GM19438 (cell line): ENCODE data around the gene ARHGAP28.

Experiments used
- ATAC-seq: cut with Tn5 transposase; IDR thresholded peaks from one replicate; pipeline ENCODE4 v1.9.1; 2021; ENCODE audit warnings: low read depth; ENCODE audit not compliant: unreplicated experiment

The ARHGAP28 gene

DNA sequence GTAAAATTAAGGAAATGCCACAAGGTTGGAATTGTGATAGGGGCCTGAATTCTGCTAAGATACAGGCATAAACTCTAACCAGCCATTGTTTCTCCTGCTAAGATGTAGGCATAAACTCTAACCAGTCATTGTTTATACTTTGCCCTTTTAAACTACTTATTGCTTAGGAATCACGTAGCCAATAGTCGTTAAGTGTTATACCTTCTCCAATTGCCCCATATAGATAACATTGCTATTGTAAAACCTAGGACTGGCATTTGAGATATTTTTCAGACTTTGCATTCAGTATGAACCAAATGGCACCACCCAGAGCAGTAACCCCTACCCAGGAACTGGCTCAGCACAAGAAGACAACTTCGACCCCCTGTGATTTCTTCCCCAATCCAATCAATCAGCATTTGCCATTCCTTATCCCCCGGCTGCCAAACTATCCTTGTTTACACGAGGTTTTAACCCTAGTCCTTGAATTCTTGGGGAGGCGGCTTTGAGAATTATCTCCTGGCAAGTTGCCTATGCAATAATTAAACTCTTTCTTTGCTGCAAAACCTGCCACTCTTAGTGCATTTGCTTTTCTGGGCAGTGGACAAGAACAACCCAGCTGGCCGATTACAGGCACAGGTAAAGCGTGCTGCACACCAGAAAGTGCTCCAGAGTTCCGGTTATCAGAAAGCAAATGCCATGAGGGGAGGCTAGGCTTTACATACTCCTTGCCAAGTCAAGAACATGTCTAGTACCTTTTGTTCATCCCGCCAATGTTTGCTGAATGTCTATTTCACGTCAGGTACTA lies 220.5 kb downstream of the ARHGAP28 start:
- no peak for ATAC-seq

DNA sequence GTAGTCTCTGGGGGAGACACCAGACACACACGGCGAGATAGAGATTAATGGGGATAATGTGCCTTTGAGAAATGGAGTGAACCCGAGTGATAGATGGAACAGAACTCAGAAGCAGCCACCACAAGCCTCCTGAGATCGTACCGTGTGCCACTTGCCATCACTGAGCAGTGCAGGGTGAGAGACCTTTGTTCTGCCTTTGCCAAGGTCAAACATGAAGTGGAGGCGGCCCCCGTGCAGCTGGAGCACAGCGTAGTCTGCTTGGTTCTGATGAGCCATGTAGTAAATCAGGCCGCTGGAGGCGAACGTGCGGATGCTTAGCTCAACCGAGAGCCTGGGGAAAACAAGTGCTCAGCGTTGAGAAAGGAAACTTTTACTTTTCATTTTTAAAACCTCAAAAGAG lies 221.1 kb downstream of the ARHGAP28 start:
- no peak for ATAC-seq

DNA sequence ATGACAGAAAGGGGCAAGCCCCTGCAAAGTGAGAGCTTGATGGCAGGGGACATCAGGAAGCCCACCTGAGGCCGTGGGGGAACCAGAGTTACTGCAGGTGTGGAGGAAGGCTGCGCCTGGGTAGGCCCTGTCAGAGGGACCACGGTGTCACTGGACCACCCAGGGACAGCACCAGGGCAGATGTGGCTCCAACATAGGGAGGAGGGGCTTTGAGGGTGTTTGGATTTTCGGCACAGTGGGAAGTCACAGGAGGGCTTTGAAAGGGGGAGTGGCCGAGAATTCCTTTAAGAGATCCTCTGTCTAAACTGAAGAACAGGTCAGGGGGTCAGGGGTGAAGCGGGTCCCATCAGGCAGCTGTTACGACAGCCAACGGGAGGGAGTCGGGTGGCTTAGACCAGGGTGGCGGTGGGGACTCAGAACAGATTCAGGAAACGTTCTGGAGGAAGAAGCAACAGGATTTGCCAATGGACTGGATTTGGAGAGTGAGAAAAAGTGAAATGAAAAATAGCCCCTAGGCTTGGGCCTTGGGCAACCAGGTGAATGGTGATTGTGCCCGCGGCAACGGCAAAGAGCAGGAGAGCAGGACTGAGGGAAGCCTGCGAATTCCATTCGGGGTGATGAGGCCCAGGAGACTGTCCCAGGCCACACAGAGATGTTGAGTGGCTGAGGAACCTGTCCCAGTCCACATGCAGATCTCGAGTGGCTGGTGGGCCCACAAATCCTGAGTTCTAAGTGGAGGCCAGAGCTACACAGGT lies 222.0 kb downstream of the ARHGAP28 start:
- no peak for ATAC-seq

DNA sequence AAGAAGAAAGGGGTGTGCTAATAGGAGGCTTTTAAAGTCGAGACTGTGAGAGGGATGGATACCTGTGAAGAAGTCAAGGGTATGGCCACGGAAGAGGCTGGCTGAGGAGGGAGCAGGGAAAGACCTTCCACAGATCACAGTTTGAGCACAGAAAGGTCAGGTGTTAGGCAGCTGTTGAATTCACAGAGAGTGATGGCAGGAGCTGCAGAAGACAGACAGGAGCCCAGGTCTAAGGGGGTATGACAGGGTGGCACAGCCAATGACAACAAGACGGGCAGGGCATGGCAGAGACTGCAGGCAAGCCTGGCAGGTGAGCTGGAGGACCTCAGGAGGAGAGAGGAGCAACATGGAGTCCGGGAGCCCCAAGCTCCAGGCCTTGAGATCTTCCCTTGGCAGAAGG lies 225.0 kb downstream of the ARHGAP28 start:
- no peak for ATAC-seq

DNA sequence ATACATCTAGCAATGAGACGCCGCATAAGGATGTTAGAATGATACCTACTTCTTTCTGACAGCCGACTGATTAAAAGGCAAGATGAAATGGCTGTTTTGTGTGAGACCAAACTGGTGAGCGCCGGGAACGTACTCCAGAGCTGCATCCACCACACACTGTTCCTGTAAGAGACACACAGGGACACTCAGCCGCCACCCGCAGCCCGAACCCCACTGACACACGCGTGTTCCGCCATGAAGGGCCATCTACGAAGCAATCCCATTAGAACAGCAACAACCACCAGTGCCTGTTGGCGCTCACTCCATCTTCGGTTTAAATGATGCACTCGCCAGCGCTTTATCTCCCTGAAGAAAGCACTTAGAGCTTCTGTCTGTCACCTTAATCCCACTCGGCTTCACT lies 225.8 kb downstream of the ARHGAP28 start:
- no peak for ATAC-seq

DNA sequence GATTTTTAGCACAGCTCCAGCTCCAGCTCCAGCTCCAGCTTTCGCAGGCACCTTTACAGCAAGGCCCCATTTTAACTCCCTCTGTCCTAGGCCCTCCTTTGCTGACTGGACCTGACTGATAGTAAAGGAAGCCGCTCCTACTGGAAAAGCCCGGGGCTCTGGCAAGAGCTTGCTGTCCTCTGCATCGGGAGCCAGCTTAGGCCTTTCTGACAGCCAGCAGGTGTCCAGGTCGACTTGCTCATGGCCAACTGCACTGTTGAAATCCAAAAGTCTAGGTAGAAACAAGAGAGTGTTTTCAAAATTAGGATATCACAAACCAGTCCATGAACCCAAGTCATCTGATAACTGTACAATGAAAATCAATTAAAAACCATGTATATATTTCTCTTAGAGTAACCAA lies 227.0 kb downstream of the ARHGAP28 start:
- no peak for ATAC-seq

DNA sequence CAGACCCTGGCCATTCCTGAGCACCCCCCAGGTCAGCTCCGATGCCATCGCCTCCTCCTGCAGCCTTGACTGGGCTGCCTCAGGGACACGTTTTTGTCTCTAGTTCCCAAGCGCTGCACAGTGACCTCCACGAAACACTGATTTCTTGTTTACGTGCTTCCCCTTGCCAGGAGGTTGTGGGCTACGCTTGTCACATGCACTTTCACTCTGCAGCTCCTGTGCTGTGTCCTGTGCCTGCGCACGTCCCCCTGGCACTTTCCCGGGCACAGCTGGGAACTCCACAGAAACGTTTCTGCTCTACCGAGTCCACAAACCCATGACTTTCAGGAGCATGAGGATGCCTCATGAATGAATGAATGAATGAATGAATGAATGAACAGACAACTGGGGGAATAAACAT lies 227.5 kb downstream of the ARHGAP28 start:
- no peak for ATAC-seq

DNA sequence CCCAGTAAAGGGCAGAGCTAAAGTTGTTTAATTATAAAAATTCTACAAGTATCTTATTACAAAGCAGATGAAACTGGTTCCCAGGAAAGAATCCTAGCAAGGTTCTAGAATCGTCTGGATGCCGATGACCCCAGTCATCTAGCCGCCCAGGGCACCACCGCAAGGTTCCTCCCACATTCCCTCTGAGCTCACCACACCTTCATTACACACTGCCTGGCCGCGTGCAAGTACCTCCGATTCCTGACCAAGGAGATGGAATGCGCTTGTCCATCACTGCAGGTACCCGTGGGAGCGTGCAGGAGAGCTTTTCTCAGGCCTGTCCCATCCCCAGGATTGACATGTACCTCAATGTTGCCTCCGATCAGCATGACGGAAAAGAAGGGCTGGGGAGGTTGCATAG lies 229.6 kb downstream of the ARHGAP28 start:
- no peak for ATAC-seq

DNA sequence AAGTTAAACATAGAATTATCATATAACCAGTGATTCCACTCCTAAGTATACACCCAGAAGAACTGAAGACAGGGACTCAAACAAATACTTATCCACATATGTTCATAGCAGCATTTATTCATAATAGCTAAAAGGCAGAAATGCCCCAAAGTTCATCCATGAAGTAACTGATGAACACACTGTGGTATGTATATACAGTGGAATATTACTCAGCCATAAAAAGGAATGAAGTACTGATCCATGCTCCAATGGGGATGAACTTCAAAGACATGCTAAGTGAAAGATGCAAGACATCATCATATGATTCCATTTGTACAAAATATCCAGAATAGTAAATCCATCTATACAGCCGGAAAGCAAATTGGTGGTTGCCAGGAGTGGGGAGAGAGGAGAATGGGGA lies 230.6 kb downstream of the ARHGAP28 start:
- no peak for ATAC-seq

DNA sequence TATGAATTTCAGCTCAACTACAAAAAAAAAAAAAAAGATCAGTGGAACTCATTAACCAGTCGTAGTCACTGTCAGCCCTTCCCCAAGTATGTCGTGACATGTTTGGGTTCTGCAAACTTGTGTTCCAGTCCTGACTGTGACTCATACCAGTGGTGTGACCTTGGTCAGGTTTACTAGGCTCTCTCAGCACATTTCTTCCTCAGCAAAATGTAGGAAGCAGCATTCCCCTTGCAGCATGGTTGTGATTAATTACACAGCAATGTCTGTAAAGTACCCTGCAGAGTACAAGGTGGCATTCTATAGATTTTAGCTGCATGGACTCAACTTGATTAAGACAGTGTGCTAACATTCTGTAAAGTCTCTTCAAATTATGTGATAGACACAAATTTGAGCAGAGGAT lies 231.1 kb downstream of the ARHGAP28 start:
- no peak for ATAC-seq

DNA sequence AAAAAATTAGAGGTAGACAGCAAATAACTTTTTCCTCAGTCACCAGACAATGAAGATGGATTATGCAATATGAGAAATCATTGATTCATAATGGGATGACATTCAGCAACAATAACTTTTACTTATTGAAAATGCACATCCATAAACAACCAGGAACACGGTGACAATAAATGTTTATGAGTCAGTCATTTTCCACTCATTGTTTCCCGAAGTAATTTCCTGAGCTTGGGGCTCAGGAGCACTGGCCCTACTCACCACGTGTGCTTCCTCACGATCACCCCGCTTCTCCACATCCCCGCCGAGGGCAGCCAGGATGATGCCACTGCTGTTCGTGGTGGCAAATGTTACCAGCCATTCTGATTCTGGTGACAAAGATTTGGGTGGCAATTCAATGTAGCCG lies 231.8 kb downstream of the ARHGAP28 start:
- no peak for ATAC-seq

DNA sequence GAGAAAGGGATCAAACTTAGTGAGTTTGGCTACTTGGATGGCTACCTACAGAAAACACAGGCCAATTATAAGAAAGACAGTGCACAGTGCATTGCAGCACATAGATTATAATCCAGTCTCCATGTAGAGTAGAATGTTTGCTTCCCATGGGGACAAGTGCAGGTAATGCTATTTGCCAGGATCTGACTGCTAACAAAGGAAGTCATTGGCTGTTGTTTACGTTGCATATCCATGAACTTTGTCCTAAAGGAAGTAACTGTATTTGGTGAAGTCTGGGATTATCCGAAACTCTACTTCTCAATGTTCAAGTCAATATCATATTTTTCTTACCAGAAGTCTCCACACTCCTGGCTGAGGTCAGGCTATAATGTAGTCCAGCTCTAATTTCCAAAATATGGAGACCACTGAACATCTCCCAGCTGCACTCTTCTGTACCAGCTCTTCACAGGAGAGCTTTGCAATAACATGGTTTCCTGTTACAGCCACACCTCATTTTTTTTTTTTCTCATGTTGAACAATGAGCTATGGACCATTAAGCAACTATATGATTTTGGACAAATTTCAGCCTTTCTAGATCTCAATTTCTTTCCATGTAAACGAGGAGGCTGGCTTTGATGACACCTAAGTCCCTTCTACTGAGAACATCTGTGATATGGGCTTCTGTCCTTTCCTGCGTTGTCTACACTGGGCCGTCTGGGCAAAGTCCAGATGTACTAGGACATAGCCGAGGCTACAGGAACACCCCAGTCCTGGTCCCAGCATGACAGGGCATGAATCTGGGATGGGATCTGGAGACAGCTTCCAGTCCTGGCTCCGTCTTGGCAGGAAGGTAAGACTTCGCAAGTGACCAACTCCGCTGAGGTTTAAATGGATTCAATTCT lies 233.3 kb downstream of the ARHGAP28 start:
- no peak for ATAC-seq

DNA sequence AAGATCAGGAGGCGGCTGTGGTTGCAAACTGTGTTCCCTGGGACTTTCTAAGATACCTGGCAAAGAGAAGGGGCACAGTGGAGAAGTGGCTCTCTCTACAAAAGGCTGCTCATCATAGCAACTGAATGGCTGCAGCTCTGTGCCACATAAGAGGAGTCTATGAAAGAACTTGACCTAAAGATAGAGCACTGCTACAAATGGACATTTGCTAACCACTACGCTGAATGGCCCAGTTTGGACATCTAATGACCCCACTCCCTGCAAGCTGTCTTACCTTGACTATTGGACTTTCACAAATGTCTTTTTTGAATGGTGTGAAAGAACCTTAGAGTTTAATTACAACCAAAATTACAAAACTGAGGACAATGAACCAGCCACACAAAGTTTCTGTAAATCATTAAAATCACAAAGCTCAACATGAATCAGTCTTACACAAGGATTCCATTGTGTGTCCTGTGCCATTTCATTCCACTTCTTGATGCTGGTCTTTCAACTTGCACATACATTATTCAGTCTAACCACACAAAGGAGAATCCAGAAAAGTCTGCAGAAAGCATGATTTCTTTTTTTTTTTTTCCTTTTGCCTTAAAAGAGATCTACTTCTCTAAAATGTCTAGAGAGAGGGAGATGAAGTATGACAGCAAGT lies 234.1 kb downstream of the ARHGAP28 start:
- ATAC-seq: no peak
